NCI-H2029 (cell line): Measurements from ENCODE around the gene GRHL1.

Source experiments
- DNase-seq: peaks from one replicate; lab custom pipeline; 2025; lab: John Stamatoyannopoulos, UW

GRHL1 gene

DNA sequence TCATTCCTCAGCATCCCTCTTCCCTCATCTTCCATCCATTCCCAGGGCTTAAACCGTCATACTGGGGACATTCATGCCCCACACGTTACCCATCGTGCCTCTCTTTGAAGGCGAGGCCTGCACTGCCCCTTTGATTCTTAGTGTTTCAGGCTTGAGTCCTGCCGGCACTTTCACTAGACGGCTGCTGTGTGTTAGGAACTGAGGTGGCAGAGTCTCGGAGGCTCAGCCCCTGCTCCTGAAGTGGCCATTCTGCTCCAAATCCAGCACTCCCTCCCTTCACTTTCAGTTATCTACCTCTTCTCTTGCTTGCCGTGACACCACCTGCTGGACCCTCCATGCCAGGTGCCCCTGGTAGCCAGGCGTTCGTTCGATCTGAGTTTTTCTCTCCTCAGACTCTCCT is 43.0 kb downstream of the GRHL1 start:
- no peak for DNase-seq

DNA sequence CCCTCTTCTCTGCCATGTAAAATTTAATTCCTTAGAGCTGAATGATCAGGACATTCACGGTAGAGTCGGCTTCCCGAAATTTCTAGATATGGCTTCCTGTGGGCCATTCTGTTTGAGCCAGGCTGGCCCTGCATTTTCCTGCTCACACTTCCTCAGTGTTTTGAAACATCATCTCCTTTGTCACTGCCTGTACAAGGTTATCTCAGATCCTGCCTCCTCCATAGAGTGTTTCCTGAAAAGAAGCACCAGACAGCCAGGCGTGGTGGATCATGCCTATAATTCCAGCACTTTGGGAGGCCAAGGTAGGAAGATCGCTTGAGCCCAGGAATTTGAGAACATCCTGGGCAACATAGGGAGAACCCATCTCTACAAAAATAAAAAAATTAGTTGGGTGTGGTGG is 43.6 kb downstream of the GRHL1 start:
- no peak for DNase-seq

DNA sequence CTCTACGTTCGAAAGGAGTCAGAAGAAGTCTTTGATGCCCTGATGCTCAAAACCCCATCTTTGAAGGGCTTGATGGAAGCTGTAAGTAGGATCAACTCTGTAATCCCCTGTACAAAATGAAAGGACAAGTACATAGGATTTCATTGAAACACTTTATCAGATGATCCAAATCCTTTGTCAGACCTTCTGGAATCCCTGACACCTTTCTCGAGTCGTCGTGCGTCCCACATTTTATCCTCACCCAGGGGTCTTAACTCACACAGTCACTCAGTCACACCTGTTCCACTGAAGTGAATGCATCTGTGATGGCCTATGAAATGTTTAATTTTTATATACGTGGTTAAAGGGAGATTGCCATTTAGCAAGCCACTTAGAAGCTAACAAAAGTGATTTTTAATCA is 44.8 kb downstream of the GRHL1 start:
- no peak for DNase-seq

DNA sequence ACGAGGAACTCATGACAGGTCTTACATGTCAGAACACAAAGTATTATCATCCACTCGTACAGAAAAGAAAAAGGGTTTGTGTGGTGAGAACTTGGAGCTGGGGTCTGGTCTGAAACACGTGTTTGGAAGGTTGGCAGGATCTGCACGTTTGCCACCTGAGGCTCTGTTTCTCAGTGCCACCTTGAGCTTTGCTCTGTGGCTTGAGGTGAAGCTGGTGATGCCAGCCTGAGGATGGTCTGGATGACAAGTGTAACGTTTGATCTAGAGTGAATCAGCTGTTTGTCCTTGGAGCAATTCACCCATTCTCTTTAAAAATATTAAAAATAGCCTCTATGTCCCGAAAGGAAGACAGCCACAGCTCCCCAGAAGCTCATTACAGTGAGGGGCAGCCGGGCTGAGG is 46.4 kb downstream of the GRHL1 start:
- no peak for DNase-seq

DNA sequence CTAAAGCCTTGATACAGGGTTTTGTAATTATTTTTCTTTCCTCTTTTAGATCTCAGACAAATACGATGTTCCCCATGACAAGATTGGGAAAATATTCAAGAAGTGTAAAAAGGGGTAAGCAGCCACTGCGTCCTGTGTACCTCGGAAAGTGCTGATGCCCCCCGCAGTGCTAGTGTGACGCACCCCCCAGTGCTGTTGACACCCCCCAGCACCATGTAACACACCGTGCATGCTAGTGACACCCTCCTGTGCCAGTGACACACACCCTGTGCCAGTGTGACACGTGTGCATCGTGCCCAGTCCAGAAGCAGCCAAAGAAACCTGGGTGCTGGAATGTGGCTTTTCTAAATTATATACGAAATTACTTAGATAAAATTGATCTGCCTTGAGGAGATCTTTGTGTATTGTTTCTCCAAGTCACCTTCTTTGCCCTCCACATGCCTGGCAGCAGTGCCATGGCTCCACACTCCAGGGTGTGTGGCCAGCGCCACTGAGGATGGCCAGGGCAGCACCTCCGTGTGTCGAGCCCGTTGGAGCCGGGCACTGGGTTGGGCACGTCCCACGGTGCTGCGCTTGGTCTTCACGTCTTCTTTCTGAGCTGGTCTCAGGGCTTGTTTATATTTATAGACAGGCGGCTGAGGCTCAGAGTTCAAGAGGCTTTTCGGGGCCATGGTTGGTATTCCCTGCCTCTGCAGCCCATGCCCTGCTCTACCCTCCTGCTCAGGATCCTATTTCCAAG is 47.6 kb downstream of the GRHL1 start:
- DNase-seq: no peak

DNA sequence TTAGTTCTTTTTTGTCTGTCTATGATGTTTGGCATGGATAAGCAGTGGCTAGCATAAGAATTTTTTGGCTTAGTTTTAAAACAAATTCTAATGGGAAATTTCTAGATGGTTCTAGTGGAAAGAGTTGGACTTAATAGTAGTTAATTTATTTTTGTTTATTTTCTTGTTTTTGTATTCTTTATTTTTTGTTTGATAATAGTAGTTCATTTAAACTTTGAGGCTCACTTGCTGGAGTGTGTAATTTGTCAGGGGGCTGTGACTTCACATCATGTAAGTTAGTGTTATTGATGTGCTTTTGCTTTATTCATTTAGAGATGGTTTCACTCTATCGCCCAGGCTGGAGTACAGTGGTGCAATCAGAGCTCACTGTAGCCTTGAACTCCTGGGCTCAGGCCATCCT is 48.2 kb downstream of the GRHL1 start:
- DNase-seq: no peak

DNA sequence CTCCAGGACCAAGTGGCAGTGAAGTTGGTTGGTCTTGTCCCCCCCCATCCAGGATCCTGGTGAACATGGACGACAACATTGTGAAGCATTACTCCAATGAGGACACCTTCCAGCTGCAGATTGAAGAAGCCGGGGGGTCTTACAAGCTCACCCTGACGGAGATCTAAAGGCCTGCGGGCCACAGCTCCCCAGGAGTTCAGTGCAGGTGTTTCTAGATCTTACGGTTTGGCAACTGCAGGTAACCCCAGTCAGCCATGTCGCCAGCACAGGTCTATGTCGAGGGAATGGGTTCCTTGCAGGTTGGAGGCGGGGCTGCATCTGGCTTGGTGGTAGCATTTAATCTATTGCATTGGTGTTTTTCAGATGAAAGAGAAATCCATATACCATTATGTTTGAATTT is 49.0 kb downstream of the GRHL1 start:
- no peak for DNase-seq

DNA sequence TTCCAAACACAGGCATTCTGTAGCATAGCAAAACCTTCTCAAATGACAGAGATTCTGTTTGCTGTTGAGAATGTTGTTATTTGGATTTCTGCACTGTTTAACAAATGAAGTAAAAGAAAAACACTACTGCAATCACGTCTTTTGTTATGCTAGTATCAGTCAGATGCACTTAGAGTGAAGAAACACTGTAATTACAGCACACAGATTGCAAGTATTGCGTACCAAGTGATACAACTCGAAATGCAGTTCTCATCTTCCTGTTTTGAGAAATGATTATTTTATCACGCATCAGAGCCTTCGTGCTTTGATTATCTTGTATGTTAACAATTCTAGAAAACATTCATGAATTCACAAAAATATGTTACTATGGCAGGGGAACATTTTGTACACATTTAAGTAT is 50.1 kb downstream of the GRHL1 start:
- DNase-seq: no peak

DNA sequence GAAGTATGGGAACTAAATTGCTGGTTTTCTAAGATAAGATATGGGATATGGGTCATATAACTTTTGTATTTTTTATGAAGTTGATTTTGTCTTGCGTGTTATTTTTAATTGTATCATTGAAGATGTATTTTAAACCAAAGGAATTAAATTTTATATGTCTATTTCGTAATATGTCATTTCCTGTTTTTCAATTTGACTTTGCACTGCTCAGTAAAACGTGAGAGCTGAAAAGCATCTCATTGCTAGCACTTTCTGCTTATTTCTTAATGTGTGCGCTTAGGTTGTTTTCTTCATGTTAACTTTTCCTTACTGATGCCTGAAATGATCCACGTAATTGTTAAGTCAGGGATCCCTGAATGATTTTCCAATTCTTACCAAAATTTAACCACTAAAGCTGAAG is 50.6 kb downstream of the GRHL1 start:
- no peak for DNase-seq

DNA sequence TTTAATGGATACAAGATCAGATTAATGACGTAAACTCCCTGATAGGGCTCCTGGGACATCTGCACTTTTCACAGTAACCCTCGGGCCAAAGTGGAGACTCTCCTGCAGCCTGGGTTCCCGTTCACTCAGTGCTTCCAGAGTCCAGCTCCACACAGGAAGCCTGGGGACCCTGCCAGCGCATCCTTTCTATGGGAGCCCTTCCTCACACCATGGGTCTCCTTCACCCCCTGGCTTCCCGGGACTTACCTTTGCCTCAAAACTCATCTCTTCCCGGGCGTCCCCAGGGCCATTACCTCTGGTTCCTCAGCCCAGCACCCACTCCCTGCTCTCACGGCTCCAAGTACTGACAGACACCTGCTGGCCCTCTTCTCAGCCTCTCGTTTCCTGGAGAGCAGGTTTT is 51.2 kb downstream of the GRHL1 start:
- no peak for DNase-seq

DNA sequence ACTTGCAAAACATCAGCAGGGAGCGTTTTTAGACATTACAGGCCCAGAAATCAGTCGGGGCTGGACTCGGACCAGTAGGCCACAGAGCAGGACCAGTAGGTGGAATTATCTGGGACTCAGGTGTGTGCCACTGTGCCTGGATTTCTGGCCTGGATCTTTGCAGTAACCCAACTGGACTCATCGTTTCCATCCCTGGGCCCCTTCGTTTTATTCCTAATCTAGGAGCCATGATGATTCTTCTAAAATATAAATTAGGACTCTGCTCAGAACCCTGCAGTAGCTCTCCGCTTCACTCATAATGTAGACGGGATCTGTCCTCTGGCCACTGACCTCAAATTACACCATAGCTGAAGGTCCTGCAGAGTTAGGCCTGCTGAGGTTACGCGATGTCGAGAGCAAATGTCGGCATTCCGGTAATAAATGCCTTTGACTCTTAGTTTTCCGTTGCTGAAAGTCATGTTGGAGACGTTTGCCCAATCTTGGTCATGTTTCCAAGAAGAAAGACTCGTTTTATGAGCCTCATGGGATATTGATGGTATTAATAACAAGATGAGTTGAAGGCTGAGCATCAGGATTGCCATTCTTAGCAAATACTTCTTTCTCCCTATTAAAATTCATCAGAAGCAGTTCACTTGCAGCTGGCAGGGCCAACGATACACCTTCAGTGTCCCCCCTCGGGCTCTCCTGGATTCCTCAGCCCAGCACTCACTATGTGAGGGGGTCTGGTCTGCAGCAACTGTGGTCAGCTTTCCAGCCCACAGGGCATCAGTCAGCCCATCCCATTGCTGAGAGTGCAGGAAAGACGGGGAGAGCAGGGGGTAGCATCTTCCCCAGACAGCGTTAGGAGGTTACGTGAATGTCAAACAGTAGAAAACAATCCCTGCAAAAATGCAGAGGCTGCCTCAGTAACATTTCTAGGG is 52.0 kb downstream of the GRHL1 start:
- DNase-seq: no peak

DNA sequence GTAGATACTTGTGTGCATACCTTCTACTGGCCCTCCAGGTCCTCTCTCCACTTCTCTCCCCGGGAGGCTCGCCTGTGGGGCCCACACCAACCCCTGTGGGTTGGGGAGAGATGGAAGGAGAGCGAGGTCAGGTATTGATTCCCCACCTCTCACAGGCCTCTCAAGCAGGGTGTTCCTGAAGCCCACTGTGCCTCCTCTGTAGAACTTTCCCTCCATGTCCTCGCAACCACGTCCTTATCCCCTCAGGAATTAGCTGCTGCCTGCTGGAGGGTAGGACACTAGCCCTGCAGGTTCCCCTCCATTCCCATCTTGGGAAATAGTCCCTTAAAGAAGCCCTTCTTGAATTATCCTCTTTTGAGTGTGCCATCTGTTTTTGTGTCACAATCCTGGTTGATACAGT is 52.9 kb downstream of the GRHL1 start:
- DNase-seq: no peak

DNA sequence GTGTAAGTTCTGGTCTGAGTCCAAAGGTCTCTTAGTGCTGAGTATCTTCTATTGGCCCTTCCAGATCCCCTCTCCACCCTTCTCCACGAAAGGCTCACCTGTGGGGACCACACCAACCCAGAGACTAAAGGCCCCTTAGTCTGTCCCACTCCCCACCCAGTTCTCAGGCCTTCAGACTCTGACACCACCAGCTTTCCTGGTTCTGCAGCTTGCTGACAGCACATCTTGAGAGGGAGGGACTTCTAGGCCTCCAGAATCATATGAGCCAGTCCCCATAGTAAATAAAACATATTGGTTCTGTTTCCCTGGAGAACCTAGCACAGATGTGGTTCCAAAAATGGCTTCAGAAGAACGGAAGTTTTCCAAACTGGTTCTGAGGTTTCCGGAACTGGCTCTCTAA is 53.3 kb downstream of the GRHL1 start:
- DNase-seq: no peak

DNA sequence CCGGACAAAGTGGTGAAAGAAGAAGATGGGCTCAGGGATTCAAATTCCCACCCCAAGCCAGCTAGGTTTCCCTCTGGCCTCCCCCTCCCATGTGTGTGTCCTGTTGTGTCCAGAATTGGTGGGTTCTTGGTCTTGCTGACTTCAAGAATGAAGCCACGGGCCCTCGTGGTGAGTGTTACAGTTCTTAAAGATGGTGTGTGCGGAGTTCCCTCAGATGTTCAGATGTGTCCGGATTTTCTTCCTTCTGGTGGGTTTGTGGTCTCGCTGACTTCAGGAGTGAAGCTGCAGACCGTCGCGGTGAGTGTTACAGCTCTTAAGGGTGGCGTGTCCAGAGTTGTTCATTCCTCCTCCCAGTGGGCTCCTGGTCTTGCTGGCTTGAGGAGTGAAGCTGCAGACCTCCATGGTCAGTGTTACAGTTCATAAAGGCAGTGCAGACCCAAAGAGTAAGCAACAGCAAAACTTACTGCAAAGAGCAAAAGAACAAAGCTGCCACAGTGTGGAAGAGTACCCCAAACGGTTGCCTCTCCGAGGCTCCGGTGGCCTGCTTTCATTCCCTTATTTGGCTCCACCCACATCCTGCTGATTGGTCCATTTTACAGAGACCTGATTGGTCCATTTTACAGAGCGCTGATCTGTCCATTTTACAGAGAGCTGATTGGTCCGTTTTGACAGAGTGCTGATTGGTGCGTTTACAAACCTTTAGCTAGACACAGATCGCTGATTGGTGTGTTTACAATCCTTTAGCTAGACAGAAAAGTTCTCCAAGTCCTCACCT is 54.2 kb downstream of the GRHL1 start:
- DNase-seq: no peak

DNA sequence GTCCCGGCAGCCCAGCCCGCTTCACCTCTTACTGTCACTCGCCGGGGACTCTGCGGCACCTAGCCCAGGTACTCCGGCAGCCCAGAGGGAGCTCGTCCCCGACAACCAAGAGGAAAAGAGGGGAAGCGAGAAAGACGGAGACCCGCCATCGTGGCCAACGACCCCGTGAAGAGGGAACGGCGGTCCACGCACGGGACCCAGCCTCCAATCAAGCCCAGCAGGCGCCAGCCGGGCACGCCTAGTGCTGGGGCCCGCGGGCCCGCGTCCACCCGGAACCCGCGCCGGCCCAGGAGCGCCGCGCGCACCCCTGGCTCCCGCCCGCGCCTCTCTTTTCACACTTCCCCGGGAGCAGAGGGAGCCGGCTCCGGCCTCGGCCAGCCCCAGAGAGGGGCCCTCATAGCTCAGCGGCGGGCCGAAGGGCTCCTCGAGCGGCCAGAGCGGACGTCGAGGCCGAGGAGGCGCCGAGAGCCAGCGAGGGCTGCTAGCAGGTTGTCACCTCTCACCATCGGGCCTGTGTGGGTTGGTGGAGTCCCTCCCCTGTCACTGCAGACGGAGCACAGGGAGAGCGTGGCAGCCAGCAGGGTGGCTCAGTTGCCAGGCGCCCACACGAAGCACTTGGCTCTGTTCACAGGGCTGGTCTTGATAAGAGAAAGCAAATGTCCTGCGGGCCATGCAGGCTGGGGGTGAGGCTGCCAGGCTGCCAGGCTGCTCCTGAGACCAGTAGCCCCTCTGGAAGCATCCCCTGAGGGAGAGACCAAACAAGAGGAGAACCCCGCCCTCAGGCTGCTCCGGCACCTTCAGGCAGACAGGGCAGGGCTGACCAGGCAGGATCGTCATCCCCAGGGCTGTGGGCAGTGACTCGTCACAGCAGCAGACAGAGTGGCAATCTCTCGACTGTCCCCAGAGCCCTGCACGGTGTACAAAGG is 55.0 kb downstream of the GRHL1 start:
- DNase-seq: no peak

DNA sequence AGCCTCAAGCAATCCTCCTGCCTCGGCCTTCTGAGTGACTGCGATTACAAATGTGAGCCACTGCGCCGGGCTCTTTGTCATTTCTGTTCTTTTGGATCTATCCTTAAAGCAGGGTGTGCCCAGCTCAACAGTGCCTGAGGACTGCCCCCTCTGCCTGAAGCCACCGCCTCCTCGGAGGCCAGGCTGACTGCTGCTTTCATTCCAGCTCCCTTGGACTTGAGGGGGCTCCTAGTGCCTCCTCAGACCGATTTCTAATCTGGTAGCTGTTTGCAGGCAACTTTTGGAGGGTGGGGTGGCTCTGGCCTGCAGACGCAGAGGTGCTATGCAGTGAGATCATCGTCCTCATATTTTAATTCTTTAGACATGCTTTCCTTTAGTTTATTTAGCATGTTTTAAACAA is 55.9 kb downstream of the GRHL1 start:
- no peak for DNase-seq

DNA sequence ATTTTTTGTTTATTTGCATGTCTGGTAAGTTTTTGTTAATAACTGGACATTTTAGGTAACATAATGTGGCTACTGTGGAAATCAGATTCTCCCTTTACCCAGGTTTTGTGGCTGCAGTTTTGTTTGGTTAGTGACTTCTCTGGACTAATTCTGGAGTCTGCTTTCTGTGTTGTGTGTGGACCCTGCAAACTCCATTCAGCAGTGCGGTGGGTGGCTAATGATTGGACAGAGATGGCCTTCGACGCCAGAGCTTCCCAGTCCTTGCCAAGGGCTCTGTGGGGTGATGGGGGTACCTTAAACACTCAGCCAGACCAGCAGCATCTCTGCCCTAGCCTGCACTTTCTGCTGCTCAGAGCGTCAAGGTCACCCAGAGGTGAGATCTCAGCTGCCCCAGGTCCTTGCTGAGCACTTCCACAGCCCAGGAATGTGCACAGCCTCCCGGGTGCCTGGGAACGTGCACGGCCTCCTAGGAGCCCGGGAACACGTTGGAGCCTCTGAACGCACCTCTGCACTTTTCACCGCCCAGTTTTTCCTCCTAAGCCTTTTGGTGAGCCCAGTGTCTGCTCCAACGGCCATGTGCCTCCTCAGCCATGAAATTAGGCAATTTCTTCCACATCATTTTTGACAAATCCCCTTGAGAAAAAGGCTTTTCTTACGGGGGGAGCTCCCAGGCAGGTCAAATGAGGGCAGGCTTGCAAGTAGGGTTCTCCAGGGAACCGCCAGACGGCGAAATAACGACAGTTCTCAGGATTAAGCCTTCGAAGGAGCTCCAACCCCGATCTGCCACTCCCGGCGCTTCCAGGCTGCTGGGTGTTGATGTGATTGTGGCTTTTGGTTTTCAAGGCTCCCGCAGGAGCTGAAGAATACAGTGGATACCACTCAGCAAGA is 56.7 kb downstream of the GRHL1 start:
- DNase-seq: no peak

DNA sequence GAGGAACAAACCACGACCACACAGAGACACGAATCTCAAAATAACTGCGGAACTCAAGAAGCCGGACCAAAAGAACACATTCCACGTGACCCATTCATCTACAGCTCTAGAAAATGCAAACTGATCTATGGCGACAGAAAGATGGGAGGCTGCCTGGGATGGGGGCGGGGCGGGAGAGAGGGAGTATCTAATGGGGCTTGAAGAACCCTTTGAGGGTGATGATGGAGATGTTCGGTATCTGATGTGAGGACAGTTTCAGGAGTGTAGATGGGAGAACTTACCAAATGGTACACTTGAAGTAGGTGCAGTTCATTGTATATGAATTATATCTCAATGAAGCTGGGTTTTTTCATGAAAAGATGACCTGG is 57.3 kb downstream of the GRHL1 start:
- no peak for DNase-seq

DNA sequence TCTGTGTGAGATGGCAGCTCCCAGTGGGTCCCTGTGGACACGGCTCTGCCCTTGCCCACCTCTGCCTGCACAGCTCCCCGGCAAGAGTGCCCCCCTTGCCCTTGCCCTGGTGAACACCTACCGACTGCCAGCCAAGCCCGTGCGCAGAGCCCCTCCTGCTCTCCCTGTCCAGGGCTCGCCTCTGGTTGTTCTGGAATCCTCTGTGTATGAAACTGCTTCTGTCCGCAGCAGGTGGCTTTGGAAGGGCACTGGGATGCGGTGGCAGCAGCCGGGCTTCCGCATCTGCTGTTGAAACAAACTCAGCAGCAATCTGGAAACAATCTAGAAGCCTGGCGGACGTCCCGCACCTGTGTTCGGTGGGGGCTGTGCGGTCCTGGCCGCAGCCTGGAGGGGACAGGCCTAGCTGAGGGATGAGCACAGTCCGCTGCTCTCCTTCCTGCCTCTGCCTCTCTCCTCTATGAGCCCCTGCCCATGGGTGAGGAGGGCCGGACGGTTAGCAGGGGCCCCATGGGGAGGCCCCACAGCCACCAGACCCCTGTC is 57.8 kb downstream of the GRHL1 start:
- no peak for DNase-seq
